HG03432 (cell line): ENCODE data around the gene USO1.
A peak's percentile ranks its signal among the peaks of the same experiment; 100 is the strongest.

Experiments used
- ATAC-seq: cut with Tn5 transposase; IDR thresholded peaks from one replicate; pipeline ENCODE4 v1.9.1; 2021; ENCODE audit warnings: mild to moderate bottlenecking, moderate library complexity; ENCODE audit not compliant: unreplicated experiment

Gene USO1

GRCh38 chr4:75834095-75834771 lies 109.9 kb downstream of the USO1 start:
- no peak for ATAC-seq

- no peak for ATAC-seq
Observed at GRCh38 chr4:75834772-75835154, 110.4 kb downstream of the USO1 start.

GRCh38 chr4:75841641-75842520 lies 117.5 kb downstream of the USO1 start:
- ATAC-seq: no peak

- no peak for ATAC-seq
Observed at GRCh38 chr4:75843596-75843995, 119.2 kb downstream of the USO1 start.

- ATAC-seq: no peak
Observed at GRCh38 chr4:75844151-75844662, 119.8 kb downstream of the USO1 start.

GRCh38 chr4:75845992-75846391 lies 121.6 kb downstream of the USO1 start:
- no peak for ATAC-seq

GRCh38 chr4:75848171-75848760 lies 123.9 kb downstream of the USO1 start:
- ATAC-seq: peak; percentile 75

GRCh38 chr4:75848891-75849290 lies 124.5 kb downstream of the USO1 start:
- no peak for ATAC-seq

GRCh38 chr4:75849461-75849860 lies 125.1 kb downstream of the USO1 start:
- ATAC-seq: no peak

- no peak for ATAC-seq
Observed at GRCh38 chr4:75858721-75859120, 134.3 kb downstream of the USO1 start.

GRCh38 chr4:75860606-75861005 lies 136.2 kb downstream of the USO1 start:
- ATAC-seq: no peak
